ENCODE results near the gene SLC13A2.

The SLC13A2 gene

GRCh38 chr17:28540231-28540630 is 66.8 kb downstream of the SLC13A2 start:
- no peak for DNase-seq

- no peak for DNase-seq
These were observed 68.0 kb downstream of the SLC13A2 start for GRCh38 chr17:28541439-28541838.

GRCh38 chr17:28544402-28545140 is 71.1 kb downstream of the SLC13A2 start:
- DNase-seq, result no peak

- DNase-seq, result no peak
These were observed 71.7 kb downstream of the SLC13A2 start for GRCh38 chr17:28545141-28545503.

GRCh38 chr17:28545787-28546415 is 72.5 kb downstream of the SLC13A2 start:
- DNase-seq, result no peak

GRCh38 chr17:28547096-28547622 is 73.7 kb downstream of the SLC13A2 start:
- no peak for DNase-seq

Data from activated gamma-delta T cell treated with Interleukin-2 at 50 U/mL for 16 hours (primary cell).